Measurements from ENCODE around the gene LCLAT1. TPM values are rescaled to one million over a fixed set of nuclear protein-coding genes. Genes with fewer than 3 reads are reported as not detected.

Gene LCLAT1
- total and polyA plus RNA-seq, 4 experiments from 2014 or later, result 6.1 to 24.9 (median 12.8) TPM

DNA sequence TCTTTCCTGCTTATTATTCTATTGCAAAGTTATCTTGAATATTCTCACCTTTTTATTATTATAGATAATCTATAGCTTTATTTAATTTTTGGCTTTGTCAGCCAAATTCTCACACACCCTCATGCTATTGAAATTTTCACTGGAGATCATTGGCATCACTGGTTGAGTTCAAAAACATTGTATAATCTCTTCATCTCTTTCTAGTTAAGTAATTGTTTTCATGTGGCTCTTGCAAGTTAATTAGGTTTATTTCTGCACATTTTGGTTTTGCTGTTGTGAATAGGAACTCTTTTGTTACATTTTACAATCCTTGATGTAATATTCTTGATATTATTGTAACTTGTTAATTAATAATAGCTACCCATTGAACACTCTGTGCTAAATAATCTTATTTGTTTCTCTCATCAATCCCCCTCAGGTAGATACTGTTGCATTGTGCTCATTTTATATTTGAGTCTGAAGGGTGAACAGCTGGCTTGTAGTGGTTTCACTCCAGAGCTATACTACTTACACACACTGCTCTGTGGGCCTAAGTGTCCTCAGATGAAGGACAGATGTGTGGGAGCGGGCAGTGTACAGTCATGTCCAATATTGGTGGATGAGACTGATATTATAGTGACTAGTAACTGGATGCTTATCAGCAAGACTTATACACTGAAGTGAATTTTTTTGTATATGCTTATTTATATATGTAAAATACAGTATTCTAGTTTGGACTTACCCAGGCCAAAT is 112.7 kb downstream of the LCLAT1 start:
- DNase-seq, result no peak
- Histone ChIP-seq H3K4me3 (ENCODE audit: low read length in 2 of 2) (no peak overlapping the region), H3K9me3 (ENCODE audit: control insufficient read depth in 1 of 2, low read length in 2 of 2) (no peaks in the 10 kb centered on the region), H3K27ac (ENCODE audit: low read depth, low read length) (no peak overlapping the region), H3K4me1 (ENCODE audit: insufficient read depth, low read length) (no peaks in the 10 kb centered on the region), H3K36me3 (ENCODE audit: insufficient read depth, low read length) (no peaks in the 10 kb centered on the region), H3K27me3 (ENCODE audit: insufficient read depth, low read length) (no peaks in the 10 kb centered on the region)
- intact Hi-C loops (cut with micrococcal nuclease), result no loop called here
- Mint-ChIP-seq H3K27ac (no peak overlapping the region), H3K9me3 (no peaks in the 10 kb centered on the region), H3K4me1 (peaks cover 0 to 2% (median under 1%) of the 10 kb centered on the region in 4 donors), H3K4me3 (no peak overlapping the region), H3K27me3 (no peaks in the 10 kb centered on the region), H3K36me3 (peaks cover 13 to 21% of the 10 kb centered on the region in 2 donors)
- ChIA-PET POLR2A (ENCODE audit: partially characterized antibody) (no interaction called here), CTCF (ENCODE audit: partially characterized antibody) (interaction anchor here (1.6 kb wide), 1 partner anchor 320 kb away, joined by 4 read pairs; no protein-coding TSS in a partner anchor)

DNA sequence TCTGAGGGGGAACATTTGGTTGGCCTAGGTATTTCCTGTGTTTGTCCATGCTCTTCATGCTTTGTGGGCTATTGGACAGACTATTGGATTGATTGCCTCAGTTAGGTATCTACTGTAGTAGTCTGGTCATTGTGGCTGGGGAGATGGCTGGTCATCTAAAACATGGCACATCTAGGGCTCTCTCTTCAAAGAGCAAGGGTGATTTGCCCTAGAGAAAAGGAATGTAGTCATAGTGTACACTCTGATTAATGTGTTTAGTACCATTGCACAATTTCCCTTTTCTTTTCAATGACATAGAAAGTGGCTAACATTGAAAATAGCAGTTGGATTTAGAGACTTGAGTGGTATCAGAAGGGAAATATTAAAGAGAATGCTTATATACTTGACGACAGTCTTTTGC is 114.3 kb downstream of the LCLAT1 start:
- Mint-ChIP-seq H3K4me1 (peaks cover 0 to 4% (median 2%) of the 10 kb centered on the region in 4 donors), H3K36me3 (peaks cover 20 to 22% of the 10 kb centered on the region in 2 donors), H3K27me3 (no peaks in the 10 kb centered on the region), H3K27ac (no peak overlapping the region), H3K4me3 (no peak overlapping the region), H3K9me3 (no peaks in the 10 kb centered on the region)
- Histone ChIP-seq H3K4me1 (ENCODE audit: insufficient read depth, low read length) (no peaks in the 10 kb centered on the region), H3K9me3 (ENCODE audit: control insufficient read depth in 1 of 2, low read length in 2 of 2) (no peaks in the 10 kb centered on the region), H3K36me3 (ENCODE audit: insufficient read depth, low read length) (no peaks in the 10 kb centered on the region), H3K27me3 (ENCODE audit: insufficient read depth, low read length) (no peaks in the 10 kb centered on the region), H3K27ac (ENCODE audit: low read depth, low read length) (no peak overlapping the region), H3K4me3 (ENCODE audit: low read length in 2 of 2) (no peak overlapping the region)
- ChIA-PET POLR2A (ENCODE audit: partially characterized antibody) (no interaction called here), CTCF (ENCODE audit: partially characterized antibody) (interaction anchor here (1.2 kb wide), 1 partner anchor 104 kb away, joined by 3 read pairs; no protein-coding TSS in a partner anchor)
- intact Hi-C loops (cut with micrococcal nuclease), result no loop called here
- no peak for DNase-seq

GRCh38 chr2:30565851-30566358 is 118.9 kb downstream of the LCLAT1 start:
- no peak for DNase-seq
- POLR2A ChIA-PET (ENCODE audit: partially characterized antibody), result no interaction called here

GRCh38 chr2:30566631-30567030 is 119.6 kb downstream of the LCLAT1 start:
- Mint-ChIP-seq H3K4me1 (peaks cover 0 to 3% (median 2%) of the 10 kb centered on the region in 4 donors), H3K27me3 (no peaks in the 10 kb centered on the region), H3K27ac (no peak overlapping the region), H3K9me3 (no peaks in the 10 kb centered on the region), H3K4me3 (no peak overlapping the region), H3K36me3 (peaks cover 34 to 40% of the 10 kb centered on the region in 2 donors)
- no peaks in the 10 kb centered on the region for H3K27me3 ChIP-seq (ENCODE audit: insufficient read depth, low read length)
- H3K9me3 ChIP-seq (ENCODE audit: control insufficient read depth in 1 of 2, low read length in 2 of 2), result no peaks in the 10 kb centered on the region
- H3K36me3 ChIP-seq (ENCODE audit: insufficient read depth, low read length), result no peaks in the 10 kb centered on the region
- no peak overlapping the region for H3K27ac ChIP-seq (ENCODE audit: low read depth, low read length)
- ChIA-PET CTCF (ENCODE audit: partially characterized antibody) (no interaction called here), POLR2A (ENCODE audit: partially characterized antibody) (no interaction called here)
- no peak for DNase-seq
- H3K4me3 ChIP-seq (ENCODE audit: low read length in 2 of 2), result no peak overlapping the region
- intact Hi-C loops (cut with micrococcal nuclease), result no loop called here
- no peaks in the 10 kb centered on the region for H3K4me1 ChIP-seq (ENCODE audit: insufficient read depth, low read length)

More at GRCh38 chr2:30565851-30566358, 118.9 kb downstream of the LCLAT1 start:
- intact Hi-C loops (cut with micrococcal nuclease), result no loop called here
- Mint-ChIP-seq H3K4me1 (peaks cover 0 to 3% (median 2%) of the 10 kb centered on the region in 4 donors), H3K4me3 (no peak overlapping the region), H3K36me3 (peaks cover 33 to 38% of the 10 kb centered on the region in 2 donors), H3K27ac (peak overlapping the region in 2 of 7 donors; percentile 14 to 17), H3K27me3 (no peaks in the 10 kb centered on the region), H3K9me3 (no peaks in the 10 kb centered on the region)
- Histone ChIP-seq H3K4me3 (ENCODE audit: low read length in 2 of 2) (no peak overlapping the region), H3K9me3 (ENCODE audit: control insufficient read depth in 1 of 2, low read length in 2 of 2) (no peaks in the 10 kb centered on the region), H3K36me3 (ENCODE audit: insufficient read depth, low read length) (no peaks in the 10 kb centered on the region), H3K27me3 (ENCODE audit: insufficient read depth, low read length) (no peaks in the 10 kb centered on the region), H3K27ac (ENCODE audit: low read depth, low read length) (no peak overlapping the region), H3K4me1 (ENCODE audit: insufficient read depth, low read length) (no peaks in the 10 kb centered on the region)
- CTCF ChIA-PET (ENCODE audit: partially characterized antibody), result no interaction called here

DNA sequence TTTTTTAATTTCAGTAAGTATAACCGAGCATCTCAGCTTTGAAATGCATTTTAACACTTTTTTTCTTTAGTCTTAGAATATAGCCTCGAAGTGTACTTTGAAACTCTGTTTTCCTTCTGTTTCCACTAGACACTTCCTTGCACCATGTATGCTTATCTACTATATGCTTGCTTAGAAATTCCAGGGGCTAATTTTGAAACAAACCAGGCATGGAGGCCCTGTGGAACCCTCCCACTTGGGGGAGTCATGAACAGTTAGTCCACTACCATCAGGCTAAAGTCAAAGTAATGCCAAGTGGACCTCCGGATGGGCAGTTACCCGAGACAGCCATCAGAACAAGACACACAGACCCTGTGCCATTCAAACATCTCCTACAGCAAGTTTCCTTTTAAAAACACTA is 120.3 kb downstream of the LCLAT1 start:
- no peaks in the 10 kb centered on the region for H3K36me3 ChIP-seq (ENCODE audit: insufficient read depth, low read length)
- Mint-ChIP-seq H3K4me3 (no peak overlapping the region), H3K4me1 (peaks cover 0 to 3% (median 2%) of the 10 kb centered on the region in 4 donors), H3K27me3 (no peaks in the 10 kb centered on the region), H3K27ac (no peak overlapping the region), H3K36me3 (peaks cover 32 to 44% of the 10 kb centered on the region in 2 donors), H3K9me3 (no peaks in the 10 kb centered on the region)
- no peaks in the 10 kb centered on the region for H3K4me1 ChIP-seq (ENCODE audit: insufficient read depth, low read length)
- DNase-seq, result no peak
- intact Hi-C loops (cut with micrococcal nuclease), result no loop called here
- no peaks in the 10 kb centered on the region for H3K9me3 ChIP-seq (ENCODE audit: control insufficient read depth in 1 of 2, low read length in 2 of 2)
- H3K27me3 ChIP-seq (ENCODE audit: insufficient read depth, low read length), result no peaks in the 10 kb centered on the region
- ChIA-PET POLR2A (ENCODE audit: partially characterized antibody) (no interaction called here), CTCF (ENCODE audit: partially characterized antibody) (no interaction called here)
- no peak overlapping the region for H3K27ac ChIP-seq (ENCODE audit: low read depth, low read length)
- no peak overlapping the region for H3K4me3 ChIP-seq (ENCODE audit: low read length in 2 of 2)

DNA sequence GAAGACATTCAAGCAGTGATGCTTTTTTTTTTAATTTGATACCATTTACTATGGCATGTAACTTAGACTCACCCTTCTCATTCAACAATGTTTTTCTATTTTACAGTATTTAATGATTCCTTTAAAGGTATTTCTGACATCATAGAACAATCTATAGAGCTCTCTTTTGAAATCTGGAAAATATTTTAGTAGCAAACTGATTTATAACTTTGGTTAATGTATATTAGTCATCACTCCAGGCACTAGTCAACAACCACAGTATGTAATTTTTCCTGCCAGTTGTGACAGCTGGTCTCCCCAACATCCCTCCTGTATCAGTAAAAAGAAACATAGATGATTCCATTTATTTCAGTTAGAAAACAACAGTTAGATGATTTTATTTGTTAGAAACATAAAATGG is 122.9 kb downstream of the LCLAT1 start:
- no peak for DNase-seq
- H3K4me3 Mint-ChIP-seq, result no peak overlapping the region
- intact Hi-C loops (cut with micrococcal nuclease), result no loop called here
- peaks cover 24 to 37% of the 10 kb centered on the region in 2 donors for H3K36me3 Mint-ChIP-seq
- H3K27me3 Mint-ChIP-seq, result no peaks in the 10 kb centered on the region
- no peaks in the 10 kb centered on the region for H3K9me3 Mint-ChIP-seq
- no peaks in the 10 kb centered on the region for H3K4me1 ChIP-seq (ENCODE audit: insufficient read depth, low read length)
- peaks cover 0 to 3% (median 2%) of the 10 kb centered on the region in 4 donors for H3K4me1 Mint-ChIP-seq
- CTCF ChIA-PET (ENCODE audit: partially characterized antibody), result no interaction called here
- no peaks in the 10 kb centered on the region for H3K36me3 ChIP-seq (ENCODE audit: insufficient read depth, low read length)
- no peak overlapping the region for H3K27ac Mint-ChIP-seq
- H3K27me3 ChIP-seq (ENCODE audit: insufficient read depth, low read length), result no peaks in the 10 kb centered on the region
- H3K4me3 ChIP-seq (ENCODE audit: low read length in 2 of 2), result no peak overlapping the region
- H3K9me3 ChIP-seq (ENCODE audit: control insufficient read depth in 1 of 2, low read length in 2 of 2), result no peaks in the 10 kb centered on the region
- no peak overlapping the region for H3K27ac ChIP-seq (ENCODE audit: low read depth, low read length)
- POLR2A ChIA-PET (ENCODE audit: partially characterized antibody), result interaction anchor here (1.2 kb wide), 1 partner anchor 54 kb away, joined by 3 read pairs; no protein-coding TSS in a partner anchor

- no peak for DNase-seq
- H3K4me3 ChIP-seq (ENCODE audit: low read length in 2 of 2), result no peak overlapping the region
- Mint-ChIP-seq H3K4me3 (no peak overlapping the region), H3K27ac (no peak overlapping the region), H3K4me1 (peaks cover 0 to 4% (median 0%) of the 10 kb centered on the region in 4 donors), H3K27me3 (no peaks in the 10 kb centered on the region), H3K9me3 (no peaks in the 10 kb centered on the region), H3K36me3 (peaks cover 16 to 19% of the 10 kb centered on the region in 2 donors)
- intact Hi-C loops (cut with micrococcal nuclease), result no loop called here
- H3K27me3 ChIP-seq (ENCODE audit: insufficient read depth, low read length), result no peaks in the 10 kb centered on the region
- POLR2A ChIA-PET (ENCODE audit: partially characterized antibody), result no interaction called here
- no peak overlapping the region for H3K27ac ChIP-seq (ENCODE audit: low read depth, low read length)
- no peaks in the 10 kb centered on the region for H3K9me3 ChIP-seq (ENCODE audit: control insufficient read depth in 1 of 2, low read length in 2 of 2)
- CTCF ChIA-PET (ENCODE audit: partially characterized antibody), result interaction anchor here (0.7 kb wide), 1 partner anchor 135 kb away, joined by 3 read pairs; no protein-coding TSS in a partner anchor
- no peaks in the 10 kb centered on the region for H3K4me1 ChIP-seq (ENCODE audit: insufficient read depth, low read length)
- H3K36me3 ChIP-seq (ENCODE audit: insufficient read depth, low read length), result no peaks in the 10 kb centered on the region
Observed at GRCh38 chr2:30577151-30577550, 130.1 kb downstream of the LCLAT1 start.

Data from CD4-positive, alpha-beta memory T cell (primary cell).